ENCODE measurements around the gene FAHD2A. TPM values are rescaled to one million over a fixed set of nuclear protein-coding genes. Genes with fewer than 3 reads are reported as not detected.

FAHD2A gene
- total and polyA plus RNA-seq, 2 experiments from 2014 or later: 27.6 to 51.0 TPM

DNA sequence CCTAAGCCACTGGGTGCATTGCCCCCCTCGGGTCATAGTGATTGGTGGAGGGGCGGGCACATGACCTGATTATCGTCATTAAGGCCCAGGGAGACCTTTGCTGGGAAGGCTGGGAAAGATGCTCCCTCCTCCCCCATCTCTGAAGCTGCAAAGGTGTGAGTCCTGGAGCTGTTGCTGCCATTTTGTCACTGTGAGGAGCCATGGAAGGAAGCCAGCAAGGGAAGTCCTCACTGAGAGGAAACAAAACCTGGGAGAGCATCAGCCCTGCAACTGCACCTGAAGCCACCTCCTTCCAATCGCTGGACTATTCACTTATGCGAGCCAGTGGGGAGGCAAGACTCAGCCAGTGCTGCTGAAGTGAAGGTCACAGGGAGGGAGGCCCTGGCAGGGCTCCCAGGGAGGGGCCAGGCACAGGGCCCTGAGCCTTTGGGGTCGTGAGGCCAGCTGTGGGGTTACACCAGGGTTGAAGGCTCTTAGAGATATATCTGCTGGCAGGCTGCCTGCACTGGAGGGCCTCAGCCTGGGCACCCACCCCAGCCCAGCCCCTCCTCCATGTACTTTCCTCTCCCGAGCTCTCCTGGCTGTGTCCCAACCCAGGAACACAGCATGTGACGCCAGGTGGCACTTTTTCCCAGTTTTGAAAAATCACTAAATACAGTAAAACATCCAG, 10.7 kb upstream of the FAHD2A start:
- no peaks in the 10 kb centered on the region for H3K36me3 Mint-ChIP-seq (ENCODE audit: low read depth)
- peaks cover 2% of the 10 kb centered on the region; the same call in 2 of the 3 replicates for H3K9me3 Mint-ChIP-seq
- peaks cover 19% of the 10 kb centered on the region for H3K27me3 Mint-ChIP-seq (ENCODE audit: insufficient read depth, low read depth, poor library complexity)
- no peak overlapping the region for H2AFZ ChIP-seq
- no peak overlapping the region for H3K4me3 ChIP-seq
- H3K4me2 ChIP-seq: no peak overlapping the region
- H3K27me3 ChIP-seq (ENCODE audit: insufficient read depth): 0 out of 2 replicates have a peak, but pooled peaks cover 3% of the 10 kb centered on the region
- H3K79me2 ChIP-seq (replicated peaks; ENCODE audit: insufficient read depth): no peaks in the 10 kb centered on the region
- ATAC-seq (no peak), DNase-seq (ENCODE audit: low spot score) (no peak)
- no peak overlapping the region for H3K27ac Mint-ChIP-seq
- H4K20me1 ChIP-seq (replicated peaks; ENCODE audit: insufficient read depth): no peaks in the 10 kb centered on the region
- H3K4me1 Mint-ChIP-seq: no peaks in the 10 kb centered on the region; the same call in none of the 3 replicates
- TF ChIP-seq NANOG (IDR thresholded peaks at IDR 0.05; ENCODE audit: borderline replicate concordance): no peak
- TF ChIP-seq, protein P1, sequence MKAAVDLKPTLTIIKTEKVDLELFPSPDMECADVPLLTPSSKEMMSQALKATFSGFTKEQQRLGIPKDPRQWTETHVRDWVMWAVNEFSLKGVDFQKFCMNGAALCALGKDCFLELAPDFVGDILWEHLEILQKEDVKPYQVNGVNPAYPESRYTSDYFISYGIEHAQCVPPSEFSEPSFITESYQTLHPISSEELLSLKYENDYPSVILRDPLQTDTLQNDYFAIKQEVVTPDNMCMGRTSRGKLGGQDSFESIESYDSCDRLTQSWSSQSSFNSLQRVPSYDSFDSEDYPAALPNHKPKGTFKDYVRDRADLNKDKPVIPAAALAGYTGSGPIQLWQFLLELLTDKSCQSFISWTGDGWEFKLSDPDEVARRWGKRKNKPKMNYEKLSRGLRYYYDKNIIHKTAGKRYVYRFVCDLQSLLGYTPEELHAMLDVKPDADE (IDR thresholded peaks at IDR 0.05): no peak
- TF ChIP-seq, protein P2, sequence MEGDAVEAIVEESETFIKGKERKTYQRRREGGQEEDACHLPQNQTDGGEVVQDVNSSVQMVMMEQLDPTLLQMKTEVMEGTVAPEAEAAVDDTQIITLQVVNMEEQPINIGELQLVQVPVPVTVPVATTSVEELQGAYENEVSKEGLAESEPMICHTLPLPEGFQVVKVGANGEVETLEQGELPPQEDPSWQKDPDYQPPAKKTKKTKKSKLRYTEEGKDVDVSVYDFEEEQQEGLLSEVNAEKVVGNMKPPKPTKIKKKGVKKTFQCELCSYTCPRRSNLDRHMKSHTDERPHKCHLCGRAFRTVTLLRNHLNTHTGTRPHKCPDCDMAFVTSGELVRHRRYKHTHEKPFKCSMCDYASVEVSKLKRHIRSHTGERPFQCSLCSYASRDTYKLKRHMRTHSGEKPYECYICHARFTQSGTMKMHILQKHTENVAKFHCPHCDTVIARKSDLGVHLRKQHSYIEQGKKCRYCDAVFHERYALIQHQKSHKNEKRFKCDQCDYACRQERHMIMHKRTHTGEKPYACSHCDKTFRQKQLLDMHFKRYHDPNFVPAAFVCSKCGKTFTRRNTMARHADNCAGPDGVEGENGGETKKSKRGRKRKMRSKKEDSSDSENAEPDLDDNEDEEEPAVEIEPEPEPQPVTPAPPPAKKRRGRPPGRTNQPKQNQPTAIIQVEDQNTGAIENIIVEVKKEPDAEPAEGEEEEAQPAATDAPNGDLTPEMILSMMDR (conservative IDR thresholded peaks at IDR 0.05; ENCODE audit: low read depth in 2 of 2): no peak
- TF ChIP-seq JUNB (IDR thresholded peaks at IDR 0.05; ENCODE audit: unreplicated experiment): no peak
- no peaks in the 10 kb centered on the region for H3K36me3 ChIP-seq (ENCODE audit: insufficient read depth)
- H3K9me2 ChIP-seq (ENCODE audit: insufficient read depth): no peaks in the 10 kb centered on the region
- H3K4me1 ChIP-seq (ENCODE audit: insufficient read depth): no peaks in the 10 kb centered on the region
- no peak overlapping the region for H3K4me3 Mint-ChIP-seq
- H3K27ac ChIP-seq (ENCODE audit: low read depth): no peak overlapping the region
- H3F3A ChIP-seq (replicated peaks; ENCODE audit: low read depth): no peaks in the 10 kb centered on the region

DNA sequence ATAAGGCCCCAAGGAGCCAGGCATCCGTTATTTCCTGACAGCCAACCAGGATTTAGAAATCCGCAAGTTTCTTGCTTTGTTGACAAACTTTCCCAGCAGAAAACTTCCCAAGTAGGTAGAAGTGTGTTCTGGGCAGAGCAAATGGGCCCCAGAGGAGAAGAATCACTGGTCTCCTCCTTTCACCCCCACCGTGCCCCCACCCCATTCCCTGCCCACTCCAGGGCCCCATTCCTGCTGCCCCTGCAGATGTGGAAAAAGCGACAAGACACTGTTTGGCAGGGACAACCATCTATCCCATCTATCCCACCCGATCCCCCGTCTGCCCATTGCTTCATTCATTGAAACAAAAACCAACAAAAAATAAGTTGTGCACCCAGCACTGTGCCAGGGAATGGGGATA, 10.2 kb upstream of the FAHD2A start:
- Mint-ChIP-seq H3K27me3 (ENCODE audit: insufficient read depth, low read depth, poor library complexity) (peaks cover 19% of the 10 kb centered on the region), H3K36me3 (ENCODE audit: low read depth) (no peaks in the 10 kb centered on the region), H3K9me3 (peaks cover 2% of the 10 kb centered on the region; the same call in 2 of the 3 replicates), H3K27ac (no peak overlapping the region), H3K4me3 (no peak overlapping the region), H3K4me1 (peaks cover 5% of the 10 kb centered on the region)
- Histone ChIP-seq H3K27me3 (ENCODE audit: insufficient read depth) (0 out of 2 replicates have a peak, but pooled peaks cover 3% of the 10 kb centered on the region), H4K20me1 (replicated peaks; ENCODE audit: insufficient read depth) (no peaks in the 10 kb centered on the region), H3K4me1 (ENCODE audit: insufficient read depth) (no peaks in the 10 kb centered on the region), H3K9me2 (ENCODE audit: insufficient read depth) (no peaks in the 10 kb centered on the region), H2AFZ (no peak overlapping the region), H3K36me3 (ENCODE audit: insufficient read depth) (no peaks in the 10 kb centered on the region), H3F3A (replicated peaks; ENCODE audit: low read depth) (no peaks in the 10 kb centered on the region), H3K27ac (ENCODE audit: low read depth) (no peak overlapping the region), H3K4me3 (no peak overlapping the region), H3K79me2 (replicated peaks; ENCODE audit: insufficient read depth) (no peaks in the 10 kb centered on the region), H3K4me2 (no peak overlapping the region)
- ATAC-seq: no peak
- DNase-seq (ENCODE audit: low spot score): no peak
- TF ChIP-seq JUNB (IDR thresholded peaks at IDR 0.05; ENCODE audit: unreplicated experiment) (no peak), EZH2 (IDR thresholded peaks at IDR 0.05; ENCODE audit: low read depth, unreplicated experiment) (no peak), EZH2phosphoT487 (IDR thresholded peaks at IDR 0.05; ENCODE audit: unreplicated experiment) (no peak), ZNF331 (CRISPR knock-in tag; IDR thresholded peaks at IDR 0.05; ENCODE audit: low read depth) (no peak), ZNF114 (CRISPR knock-in tag; IDR thresholded peaks at IDR 0.05) (no peak)
- TF ChIP-seq, protein P2 (conservative IDR thresholded peaks at IDR 0.05; ENCODE audit: low read depth in 2 of 2): no peak
- TF ChIP-seq, protein P3, sequence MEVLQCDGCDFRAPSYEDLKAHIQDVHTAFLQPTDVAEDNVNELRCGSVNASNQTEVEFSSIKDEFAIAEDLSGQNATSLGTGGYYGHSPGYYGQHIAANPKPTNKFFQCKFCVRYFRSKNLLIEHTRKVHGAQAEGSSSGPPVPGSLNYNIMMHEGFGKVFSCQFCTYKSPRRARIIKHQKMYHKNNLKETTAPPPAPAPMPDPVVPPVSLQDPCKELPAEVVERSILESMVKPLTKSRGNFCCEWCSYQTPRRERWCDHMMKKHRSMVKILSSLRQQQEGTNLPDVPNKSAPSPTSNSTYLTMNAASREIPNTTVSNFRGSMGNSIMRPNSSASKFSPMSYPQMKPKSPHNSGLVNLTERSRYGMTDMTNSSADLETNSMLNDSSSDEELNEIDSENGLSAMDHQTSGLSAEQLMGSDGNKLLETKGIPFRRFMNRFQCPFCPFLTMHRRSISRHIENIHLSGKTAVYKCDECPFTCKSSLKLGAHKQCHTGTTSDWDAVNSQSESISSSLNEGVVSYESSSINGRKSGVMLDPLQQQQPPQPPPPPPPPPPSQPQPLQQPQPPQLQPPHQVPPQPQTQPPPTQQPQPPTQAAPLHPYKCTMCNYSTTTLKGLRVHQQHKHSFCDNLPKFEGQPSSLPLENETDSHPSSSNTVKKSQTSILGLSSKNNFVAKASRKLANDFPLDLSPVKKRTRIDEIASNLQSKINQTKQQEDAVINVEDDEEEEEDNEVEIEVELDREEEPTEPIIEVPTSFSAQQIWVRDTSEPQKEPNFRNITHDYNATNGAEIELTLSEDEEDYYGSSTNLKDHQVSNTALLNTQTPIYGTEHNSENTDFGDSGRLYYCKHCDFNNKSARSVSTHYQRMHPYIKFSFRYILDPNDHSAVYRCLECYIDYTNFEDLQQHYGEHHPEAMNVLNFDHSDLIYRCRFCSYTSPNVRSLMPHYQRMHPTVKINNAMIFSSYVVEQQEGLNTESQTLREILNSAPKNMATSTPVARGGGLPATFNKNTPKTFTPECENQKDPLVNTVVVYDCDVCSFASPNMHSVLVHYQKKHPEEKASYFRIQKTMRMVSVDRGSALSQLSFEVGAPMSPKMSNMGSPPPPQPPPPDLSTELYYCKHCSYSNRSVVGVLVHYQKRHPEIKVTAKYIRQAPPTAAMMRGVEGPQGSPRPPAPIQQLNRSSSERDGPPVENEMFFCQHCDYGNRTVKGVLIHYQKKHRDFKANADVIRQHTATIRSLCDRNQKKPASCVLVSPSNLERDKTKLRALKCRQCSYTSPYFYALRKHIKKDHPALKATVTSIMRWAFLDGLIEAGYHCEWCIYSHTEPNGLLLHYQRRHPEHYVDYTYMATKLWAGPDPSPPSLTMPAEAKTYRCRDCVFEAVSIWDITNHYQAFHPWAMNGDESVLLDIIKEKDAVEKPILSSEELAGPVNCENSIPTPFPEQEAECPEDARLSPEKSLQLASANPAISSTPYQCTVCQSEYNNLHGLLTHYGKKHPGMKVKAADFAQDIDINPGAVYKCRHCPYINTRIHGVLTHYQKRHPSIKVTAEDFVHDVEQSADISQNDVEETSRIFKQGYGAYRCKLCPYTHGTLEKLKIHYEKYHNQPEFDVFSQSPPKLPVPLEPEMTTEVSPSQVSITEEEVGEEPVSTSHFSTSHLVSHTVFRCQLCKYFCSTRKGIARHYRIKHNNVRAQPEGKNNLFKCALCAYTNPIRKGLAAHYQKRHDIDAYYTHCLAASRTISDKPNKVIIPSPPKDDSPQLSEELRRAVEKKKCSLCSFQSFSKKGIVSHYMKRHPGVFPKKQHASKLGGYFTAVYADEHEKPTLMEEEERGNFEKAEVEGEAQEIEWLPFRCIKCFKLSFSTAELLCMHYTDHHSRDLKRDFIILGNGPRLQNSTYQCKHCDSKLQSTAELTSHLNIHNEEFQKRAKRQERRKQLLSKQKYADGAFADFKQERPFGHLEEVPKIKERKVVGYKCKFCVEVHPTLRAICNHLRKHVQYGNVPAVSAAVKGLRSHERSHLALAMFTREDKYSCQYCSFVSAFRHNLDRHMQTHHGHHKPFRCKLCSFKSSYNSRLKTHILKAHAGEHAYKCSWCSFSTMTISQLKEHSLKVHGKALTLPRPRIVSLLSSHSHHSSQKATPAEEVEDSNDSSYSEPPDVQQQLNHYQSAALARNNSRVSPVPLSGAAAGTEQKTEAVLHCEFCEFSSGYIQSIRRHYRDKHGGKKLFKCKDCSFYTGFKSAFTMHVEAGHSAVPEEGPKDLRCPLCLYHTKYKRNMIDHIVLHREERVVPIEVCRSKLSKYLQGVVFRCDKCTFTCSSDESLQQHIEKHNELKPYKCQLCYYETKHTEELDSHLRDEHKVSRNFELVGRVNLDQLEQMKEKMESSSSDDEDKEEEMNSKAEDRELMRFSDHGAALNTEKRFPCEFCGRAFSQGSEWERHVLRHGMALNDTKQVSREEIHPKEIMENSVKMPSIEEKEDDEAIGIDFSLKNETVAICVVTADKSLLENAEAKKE (CRISPR knock-in tag; IDR thresholded peaks at IDR 0.05): no peak

Data from GM23338 (cell line).